Measurements from ENCODE around the gene FAM181B. TPM values are rescaled to one million over a fixed set of nuclear protein-coding genes. Genes with fewer than 3 reads are reported as not detected.
A peak's percentile ranks its signal among the peaks of the same experiment; 100 is the strongest.

FAM181B gene
- polyA plus RNA-seq, 6 donors from 2014 or later, result not detected

GRCh38 chr11:82724026-82724425 lies 9.6 kb downstream of the FAM181B start:
- H3K27me3 Mint-ChIP-seq, result peaks cover 38 to 42% (median 39%) of the 10 kb centered on the region in 3 donors
- no peak for ATAC-seq (ENCODE audit: low read depth in 2 of 2)
- no peak overlapping the region for H3K4me3 Mint-ChIP-seq
- H3K27ac Mint-ChIP-seq, result no peak overlapping the region
- no peaks in the 10 kb centered on the region for H3K4me1 Mint-ChIP-seq
- H3K9me3 Mint-ChIP-seq, result no peaks in the 10 kb centered on the region
- no peaks in the 10 kb centered on the region for H3K36me3 Mint-ChIP-seq
- DNase-seq, result no peak

- H3K9me3 Mint-ChIP-seq, result no peaks in the 10 kb centered on the region
Observed at GRCh38 chr11:82722231-82722630, 11.4 kb downstream of the FAM181B start.

GRCh38 chr11:82720267-82721065 lies 13.2 kb downstream of the FAM181B start:
- Mint-ChIP-seq H3K36me3 (no peaks in the 10 kb centered on the region), H3K4me3 (no peak overlapping the region), H3K27me3 (peaks cover 7 to 19% (median 19%) of the 10 kb centered on the region in 3 donors), H3K9me3 (no peaks in the 10 kb centered on the region), H3K27ac (no peak overlapping the region), H3K4me1 (no peaks in the 10 kb centered on the region)
- ATAC-seq (ENCODE audit: low read depth in 2 of 2) (no peak), DNase-seq (no peak)

More at GRCh38 chr11:82722231-82722630, 11.4 kb downstream of the FAM181B start:
- ATAC-seq (ENCODE audit: low read depth in 2 of 2) (no peak), DNase-seq (no peak)
- Mint-ChIP-seq H3K4me3 (no peak overlapping the region), H3K36me3 (no peaks in the 10 kb centered on the region), H3K27me3 (peaks cover 24 to 37% (median 26%) of the 10 kb centered on the region in 3 donors), H3K27ac (no peak overlapping the region), H3K4me1 (no peaks in the 10 kb centered on the region)

GRCh38 chr11:82719361-82720105 lies 14.1 kb downstream of the FAM181B start:
- H3K4me3 Mint-ChIP-seq, result no peak overlapping the region
- ATAC-seq (ENCODE audit: low read depth in 2 of 2), result no peak

GRCh38 chr11:82718821-82719220 lies 14.8 kb downstream of the FAM181B start:
- Mint-ChIP-seq H3K4me3 (no peak overlapping the region), H3K36me3 (no peaks in the 10 kb centered on the region), H3K27me3 (peaks cover 0 to 14% (median 11%) of the 10 kb centered on the region in 3 donors), H3K27ac (no peak overlapping the region), H3K4me1 (no peaks in the 10 kb centered on the region), H3K9me3 (no peaks in the 10 kb centered on the region)
- ATAC-seq (ENCODE audit: low read depth in 2 of 2), result no peak
- no peak for DNase-seq

More at GRCh38 chr11:82719361-82720105, 14.1 kb downstream of the FAM181B start:
- H3K4me1 Mint-ChIP-seq, result no peaks in the 10 kb centered on the region
- no peaks in the 10 kb centered on the region for H3K9me3 Mint-ChIP-seq
- H3K27me3 Mint-ChIP-seq, result peaks cover 3 to 16% (median 13%) of the 10 kb centered on the region in 3 donors
- no peak for DNase-seq
- no peaks in the 10 kb centered on the region for H3K36me3 Mint-ChIP-seq
- no peak overlapping the region for H3K27ac Mint-ChIP-seq

GRCh38 chr11:82718307-82718706 lies 15.4 kb downstream of the FAM181B start:
- DNase-seq, result peak; percentile 11

GRCh38 chr11:82714346-82715174 lies 19.1 kb downstream of the FAM181B start:
- H3K27me3 Mint-ChIP-seq, result peaks cover 0 to 12% (median 8%) of the 10 kb centered on the region in 3 donors
- DNase-seq (no peak), ATAC-seq (ENCODE audit: low read depth in 2 of 2) (no peak)
- H3K9me3 Mint-ChIP-seq, result no peaks in the 10 kb centered on the region
- H3K27ac Mint-ChIP-seq, result no peak overlapping the region
- no peak overlapping the region for H3K4me3 Mint-ChIP-seq
- H3K4me1 Mint-ChIP-seq, result no peaks in the 10 kb centered on the region
- no peaks in the 10 kb centered on the region for H3K36me3 Mint-ChIP-seq

More at GRCh38 chr11:82718307-82718706, 15.4 kb downstream of the FAM181B start:
- Mint-ChIP-seq H3K27me3 (peaks cover 0 to 11% (median 11%) of the 10 kb centered on the region in 3 donors), H3K9me3 (no peaks in the 10 kb centered on the region), H3K4me1 (no peaks in the 10 kb centered on the region), H3K36me3 (no peaks in the 10 kb centered on the region), H3K27ac (peak overlapping the region in 1 of 6 donors; percentile 11), H3K4me3 (no peak overlapping the region)
- ATAC-seq (ENCODE audit: low read depth in 2 of 2), result no peak

GRCh38 chr11:82711648-82712047 lies 22.0 kb downstream of the FAM181B start:
- Mint-ChIP-seq H3K9me3 (no peaks in the 10 kb centered on the region), H3K4me1 (no peaks in the 10 kb centered on the region), H3K27me3 (peaks cover 0 to 16% (median 12%) of the 10 kb centered on the region in 3 donors), H3K4me3 (no peak overlapping the region), H3K27ac (no peak overlapping the region), H3K36me3 (no peaks in the 10 kb centered on the region)
- DNase-seq (no peak), ATAC-seq (ENCODE audit: low read depth in 2 of 2) (no peak)

- no peaks in the 10 kb centered on the region for H3K4me1 Mint-ChIP-seq
- H3K4me3 Mint-ChIP-seq, result no peak overlapping the region
- no peak overlapping the region for H3K27ac Mint-ChIP-seq
- no peak for ATAC-seq (ENCODE audit: low read depth in 2 of 2)
- peaks cover 21 to 23% (median 21%) of the 10 kb centered on the region in 3 donors for H3K27me3 Mint-ChIP-seq
- DNase-seq, result no peak
- no peaks in the 10 kb centered on the region for H3K9me3 Mint-ChIP-seq
- H3K36me3 Mint-ChIP-seq, result no peaks in the 10 kb centered on the region
Observed at GRCh38 chr11:82703796-82704195, 29.9 kb downstream of the FAM181B start.

- DNase-seq (no peak), ATAC-seq (ENCODE audit: low read depth in 2 of 2) (no peak)
- Mint-ChIP-seq H3K27ac (no peak overlapping the region), H3K9me3 (no peaks in the 10 kb centered on the region), H3K4me1 (no peaks in the 10 kb centered on the region), H3K4me3 (no peak overlapping the region), H3K27me3 (peaks cover 19 to 23% (median 21%) of the 10 kb centered on the region in 3 donors), H3K36me3 (no peaks in the 10 kb centered on the region)
Observed at GRCh38 chr11:82703226-82703625, 30.4 kb downstream of the FAM181B start.

- no peaks in the 10 kb centered on the region for H3K9me3 Mint-ChIP-seq
- H3K27ac Mint-ChIP-seq, result peak overlapping the region in 1 of 6 donors; percentile 12
- no peaks in the 10 kb centered on the region for H3K36me3 Mint-ChIP-seq
- DNase-seq, result no peak
- H3K4me3 Mint-ChIP-seq, result no peak overlapping the region
- ATAC-seq (ENCODE audit: low read depth in 2 of 2), result no peak
- no peaks in the 10 kb centered on the region for H3K4me1 Mint-ChIP-seq
- peaks cover 14 to 21% (median 19%) of the 10 kb centered on the region in 3 donors for H3K27me3 Mint-ChIP-seq
Observed at GRCh38 chr11:82701847-82702520, 31.7 kb downstream of the FAM181B start.

- DNase-seq, result no peak
Observed at GRCh38 chr11:82698576-82699352, 34.9 kb downstream of the FAM181B start.

More at GRCh38 chr11:82698576-82699352, 34.9 kb downstream of the FAM181B start:
- Mint-ChIP-seq H3K27me3 (peaks cover 5 to 17% (median 15%) of the 10 kb centered on the region in 3 donors), H3K4me3 (no peak overlapping the region), H3K9me3 (no peaks in the 10 kb centered on the region), H3K4me1 (no peaks in the 10 kb centered on the region), H3K36me3 (no peaks in the 10 kb centered on the region), H3K27ac (no peak overlapping the region)
- ATAC-seq (ENCODE audit: low read depth in 2 of 2), result no peak
